ENCODE data around the gene AGXT.

AGXT gene

DNA sequence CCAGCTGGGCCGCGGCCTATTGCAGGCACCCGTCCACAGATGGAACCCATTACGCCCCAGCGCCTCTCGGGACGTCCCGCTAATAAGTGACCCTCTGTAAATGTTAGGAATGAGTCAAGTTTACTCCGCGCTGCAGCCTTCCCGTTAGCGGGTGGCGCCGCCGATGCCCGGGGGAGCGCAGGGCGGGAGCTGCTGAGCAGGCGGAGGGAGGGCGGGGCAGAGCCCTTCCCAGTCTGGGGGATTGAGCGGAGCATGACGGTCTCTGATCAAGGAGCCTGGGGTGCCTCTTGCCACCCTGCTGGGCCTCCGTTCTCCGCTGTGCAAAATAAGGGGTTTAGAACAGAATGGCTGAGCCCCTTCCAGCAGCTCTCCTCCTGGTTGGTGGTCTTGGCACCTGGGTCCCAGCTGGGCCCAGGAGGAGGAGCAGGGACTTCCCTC lies 48.0 kb downstream of the AGXT start:
- DNase-seq: no peak

DNA sequence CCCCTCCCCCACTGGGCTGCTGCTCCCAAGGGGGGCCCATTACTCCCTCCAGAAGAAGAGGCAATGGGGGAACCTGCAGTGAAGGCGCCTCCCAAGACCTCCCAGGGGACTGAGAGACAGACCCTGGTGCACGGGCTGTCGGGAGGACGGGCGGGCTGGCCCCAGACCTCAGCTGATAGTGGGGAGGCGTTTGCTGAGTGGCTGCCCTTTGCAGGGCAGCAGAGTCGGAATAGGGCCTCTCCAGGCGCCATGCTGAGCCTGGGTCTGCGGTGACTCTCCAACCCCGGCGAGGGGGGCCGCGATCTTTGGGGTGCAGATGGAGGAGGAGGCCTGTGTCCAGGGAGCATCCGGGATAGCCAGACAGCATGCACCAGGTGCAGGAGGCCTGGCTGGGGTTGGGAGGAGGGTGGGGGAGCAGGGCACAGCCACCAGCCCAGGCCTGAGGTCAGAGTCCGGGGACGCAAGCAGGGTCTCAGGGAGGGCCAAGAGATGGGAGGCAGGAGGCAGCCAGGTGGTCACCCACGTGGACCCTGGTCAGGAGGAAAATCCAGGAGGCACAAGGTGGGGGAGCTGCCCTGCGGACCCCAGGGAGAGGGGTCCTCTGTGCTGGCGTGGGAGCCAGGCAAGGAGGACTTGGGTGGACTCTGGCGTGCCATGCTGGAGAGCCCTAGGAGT lies 48.5 kb downstream of the AGXT start:
- no peak for DNase-seq

DNA sequence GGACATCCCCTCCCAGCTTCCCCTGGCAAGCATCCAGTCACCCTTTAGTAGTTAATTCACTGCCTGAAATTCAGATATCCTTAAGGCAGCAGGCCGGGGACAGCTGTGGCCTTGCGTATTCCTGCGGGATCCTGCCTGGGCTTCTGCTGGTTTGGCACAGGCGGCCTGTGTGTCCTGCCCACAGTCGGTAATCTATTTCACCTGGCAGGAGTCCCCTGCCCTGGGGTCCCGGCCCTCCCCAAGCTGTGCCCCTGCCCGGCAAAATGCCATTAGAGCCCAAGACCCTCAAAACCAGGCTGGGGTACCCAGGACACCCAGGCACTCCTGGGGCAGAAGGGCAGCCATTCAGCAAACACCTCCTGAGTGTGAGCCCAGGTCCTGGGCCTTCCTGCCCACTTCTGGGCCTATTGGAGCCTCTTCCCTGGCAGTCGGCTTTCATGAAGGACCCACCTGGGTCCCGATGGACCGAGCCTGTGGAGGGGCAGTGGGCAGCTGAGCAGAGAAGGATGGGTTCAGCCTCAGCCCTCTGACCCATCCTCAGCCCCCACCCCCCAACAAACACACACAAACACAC lies 49.1 kb downstream of the AGXT start:
- no peak for DNase-seq

DNA sequence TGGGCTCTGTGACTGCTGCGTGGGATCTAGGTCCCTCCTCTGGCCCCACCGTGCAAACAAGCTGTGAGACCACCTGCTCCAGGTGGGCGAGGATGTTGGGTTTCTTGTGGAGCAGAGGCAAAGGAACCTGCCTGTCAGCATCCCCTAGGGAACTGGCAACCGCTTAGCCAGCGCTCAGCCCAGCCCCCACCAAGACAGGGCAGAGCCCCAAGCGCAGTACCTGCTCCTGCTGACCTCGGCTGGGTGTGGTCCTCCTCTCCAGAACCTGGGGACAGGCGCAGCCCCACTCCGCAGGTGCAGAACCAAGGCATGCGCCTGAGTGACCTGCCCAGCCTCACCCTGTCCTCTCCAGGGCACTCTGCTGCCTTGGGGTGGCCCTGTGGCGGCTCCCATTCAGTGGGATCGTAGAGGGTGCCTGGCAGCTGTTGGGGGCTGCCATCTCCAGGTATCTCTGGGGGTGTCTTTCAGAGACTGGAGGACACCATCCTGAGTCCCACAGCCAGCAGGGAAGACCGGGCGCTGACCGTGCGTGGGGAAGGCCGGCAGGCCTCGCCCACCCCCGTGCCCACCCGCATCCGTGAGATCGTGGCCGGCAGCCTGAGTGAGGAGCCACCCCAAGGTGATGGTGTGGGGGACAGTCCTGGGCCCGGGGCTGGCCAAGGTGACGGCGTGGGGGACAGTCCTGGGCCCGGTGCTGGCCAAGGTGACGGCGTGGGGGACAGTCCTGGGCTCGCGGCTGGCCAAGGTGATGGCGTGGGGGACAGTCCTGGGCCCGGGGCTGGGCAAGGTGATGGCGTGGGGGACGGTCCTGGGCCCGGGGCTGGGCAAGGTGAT lies 49.9 kb downstream of the AGXT start:
- DNase-seq: no peak

DNA sequence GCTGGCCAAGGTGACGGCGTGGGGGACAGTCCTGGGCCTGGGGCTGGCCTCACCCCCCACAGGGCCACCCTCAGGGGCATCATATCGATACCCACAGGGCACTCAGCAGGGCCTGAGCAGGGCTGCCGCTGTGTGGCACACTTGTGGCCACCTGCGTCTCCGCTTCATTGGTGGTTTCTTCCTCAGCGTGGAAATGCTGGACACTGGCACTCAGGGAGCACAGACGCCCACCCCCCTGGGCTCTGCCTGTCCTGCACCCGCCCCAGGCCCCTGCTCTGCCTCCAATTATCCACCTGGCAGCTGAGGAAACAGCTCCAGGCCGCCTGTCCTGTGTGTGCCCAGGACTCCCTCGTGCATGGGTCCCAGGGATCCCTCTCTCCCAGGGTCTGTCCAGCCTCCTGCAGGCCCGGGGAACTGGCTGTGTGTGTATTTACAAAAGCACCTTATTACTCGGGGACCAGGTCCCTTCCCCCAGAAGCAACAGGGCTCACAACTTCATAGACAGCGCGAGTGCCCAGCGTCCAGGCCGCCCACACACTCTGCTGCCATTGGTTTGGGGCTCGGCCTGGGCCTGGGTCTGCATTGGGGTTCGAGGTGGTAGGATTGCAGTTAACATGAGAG lies 50.6 kb downstream of the AGXT start:
- no peak for DNase-seq

DNA sequence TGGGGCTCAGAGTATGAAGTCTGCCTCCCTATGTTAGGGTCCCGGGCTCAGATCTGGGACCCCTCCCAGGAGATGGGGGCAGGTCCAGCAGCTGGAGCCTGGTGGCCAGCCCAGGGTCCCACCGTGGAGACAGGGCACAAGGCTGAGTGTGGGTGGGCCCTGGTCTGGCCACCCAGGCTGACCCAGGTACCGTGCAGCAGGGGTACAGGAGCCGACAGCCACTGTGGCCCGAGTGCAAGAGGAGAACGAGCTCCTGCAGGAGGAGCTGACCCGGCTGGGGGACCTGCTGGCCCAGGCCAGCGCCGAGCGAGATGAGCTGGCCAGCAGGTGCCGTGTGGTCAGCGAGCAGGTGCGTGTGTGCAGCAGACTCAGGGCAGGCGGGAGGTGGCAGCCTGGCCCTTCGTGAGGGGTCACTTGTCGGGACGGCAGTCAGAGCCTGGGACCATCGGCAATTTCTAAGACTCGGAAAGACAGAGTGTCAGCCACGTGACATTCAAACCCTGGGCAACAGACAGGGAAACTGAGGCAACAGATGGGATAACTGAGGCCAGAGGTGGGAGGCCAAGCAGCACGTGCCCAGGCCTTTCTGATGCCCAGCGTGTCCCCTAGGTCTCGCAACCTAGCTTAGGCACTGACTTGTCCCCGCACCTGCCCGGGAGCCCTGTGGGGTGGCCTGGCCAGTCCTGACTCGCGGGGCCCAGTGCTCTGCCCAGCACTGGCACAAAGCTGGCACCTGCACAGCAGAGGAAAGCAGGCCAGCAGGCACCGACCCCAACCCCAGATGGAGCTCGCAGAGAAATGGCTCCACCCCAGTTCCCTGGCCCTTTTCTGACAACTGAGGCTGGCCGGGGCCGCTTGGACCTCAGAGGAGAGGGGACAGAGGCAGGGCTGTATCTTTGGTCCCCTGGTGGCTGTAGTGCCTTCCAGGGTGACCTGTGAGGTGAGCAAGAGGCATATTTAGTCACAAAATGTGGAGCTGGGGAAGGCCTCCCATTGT lies 51.5 kb downstream of the AGXT start:
- no peak for DNase-seq

DNA sequence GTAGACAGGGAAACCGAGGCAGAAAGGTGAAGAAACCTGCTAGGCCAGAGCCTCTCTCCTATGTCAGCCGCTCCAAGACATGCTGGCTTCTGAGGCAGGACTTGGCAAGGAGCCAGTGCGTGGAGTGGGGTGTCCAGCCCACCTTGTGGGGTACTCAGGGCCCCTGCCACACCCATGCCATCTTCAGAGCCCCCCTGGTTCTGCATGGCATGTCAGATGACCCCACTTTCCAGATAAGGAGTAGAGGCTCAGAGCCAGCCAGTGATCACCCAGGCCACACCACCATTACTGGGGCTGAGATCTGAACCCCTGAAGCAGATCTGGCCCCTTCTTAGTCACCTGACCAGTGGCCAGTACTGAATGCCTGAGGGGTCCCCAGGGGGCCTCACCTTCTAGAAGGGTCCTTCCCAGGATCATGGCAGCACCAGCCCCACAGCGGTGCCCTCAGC lies 52.2 kb downstream of the AGXT start:
- DNase-seq: no peak

DNA sequence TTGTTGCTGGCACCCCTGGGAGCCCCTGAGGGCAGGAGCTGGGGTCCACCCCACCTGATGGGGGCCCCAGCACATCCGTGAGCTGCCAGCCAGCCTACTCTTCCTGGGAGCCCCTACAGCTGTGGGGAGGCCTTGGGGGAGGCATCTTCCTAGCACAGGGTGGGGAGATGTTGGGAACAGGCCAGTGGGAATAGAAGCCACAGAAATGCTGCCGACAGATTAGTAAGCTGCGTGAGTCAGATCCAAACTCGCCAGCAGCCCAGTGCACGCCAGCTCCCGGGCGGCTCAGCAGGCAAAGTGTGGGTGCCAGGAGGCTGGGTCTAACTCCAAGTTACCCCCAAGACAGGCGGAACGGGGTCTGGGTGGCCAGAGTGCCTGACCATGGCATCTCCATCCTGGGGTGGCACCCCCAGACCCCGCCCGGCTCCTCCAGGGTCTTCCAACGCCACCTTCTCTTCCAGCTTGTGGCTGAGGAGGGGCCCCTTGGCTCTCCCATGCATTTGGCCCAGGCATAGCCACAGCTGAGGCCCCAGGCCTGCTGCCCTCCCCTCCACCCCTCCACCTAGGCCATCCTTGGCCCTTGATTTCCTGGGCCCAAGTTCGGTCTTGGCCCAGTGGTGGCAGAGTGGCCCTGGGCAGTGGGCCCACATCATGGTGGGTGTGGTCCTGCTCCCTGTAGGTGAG lies 52.8 kb downstream of the AGXT start:
- no peak for DNase-seq

DNA sequence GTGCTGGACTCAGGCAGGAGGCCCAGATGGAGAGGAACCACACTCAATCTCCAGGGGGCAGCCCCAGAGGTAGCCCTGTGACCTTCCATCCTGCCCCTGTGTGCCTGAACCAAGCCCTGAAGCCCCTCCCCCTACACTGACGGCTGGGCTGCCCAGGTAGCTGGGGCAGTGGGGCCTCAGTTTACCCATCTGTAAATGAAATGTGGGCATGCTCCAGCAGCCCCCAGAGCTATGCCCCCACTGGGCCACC lies 53.3 kb downstream of the AGXT start:
- no peak for DNase-seq

DNA sequence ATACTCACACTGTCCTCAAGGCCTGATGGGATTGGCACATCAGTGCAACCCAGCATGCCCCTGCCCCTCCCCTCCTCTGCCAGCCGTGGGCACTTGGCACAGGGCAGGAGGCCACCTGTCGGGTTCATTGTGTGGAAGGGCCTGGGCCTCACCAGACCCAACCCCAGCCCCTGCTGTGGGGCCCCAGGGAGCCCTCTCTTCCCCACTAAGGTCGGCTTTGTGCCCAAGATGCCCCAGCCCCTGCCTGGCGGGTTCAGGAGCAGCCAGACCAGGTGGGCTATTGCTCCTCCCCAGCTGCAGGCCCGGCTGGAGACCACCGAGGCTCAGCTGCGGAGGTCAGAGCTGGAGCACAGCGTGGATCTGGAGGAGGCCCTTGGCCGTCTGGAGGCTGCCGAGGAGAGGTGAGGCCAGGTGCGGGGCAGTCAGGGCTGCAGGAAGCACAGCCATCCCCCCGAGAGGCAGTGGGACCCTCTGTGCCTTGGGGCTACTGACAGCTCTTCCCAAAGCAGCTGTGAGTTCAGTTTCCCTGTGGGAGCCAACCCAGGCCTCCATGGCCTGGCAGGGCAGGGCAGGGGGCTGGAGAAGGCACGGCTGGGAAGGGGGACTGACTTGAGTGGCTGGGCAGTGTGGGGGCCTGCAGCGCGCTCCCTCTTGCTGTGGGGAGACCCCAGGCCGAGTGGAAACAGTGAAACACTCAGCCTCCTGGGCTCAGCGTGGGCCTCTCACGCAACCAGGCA lies 53.8 kb downstream of the AGXT start:
- DNase-seq: no peak

DNA sequence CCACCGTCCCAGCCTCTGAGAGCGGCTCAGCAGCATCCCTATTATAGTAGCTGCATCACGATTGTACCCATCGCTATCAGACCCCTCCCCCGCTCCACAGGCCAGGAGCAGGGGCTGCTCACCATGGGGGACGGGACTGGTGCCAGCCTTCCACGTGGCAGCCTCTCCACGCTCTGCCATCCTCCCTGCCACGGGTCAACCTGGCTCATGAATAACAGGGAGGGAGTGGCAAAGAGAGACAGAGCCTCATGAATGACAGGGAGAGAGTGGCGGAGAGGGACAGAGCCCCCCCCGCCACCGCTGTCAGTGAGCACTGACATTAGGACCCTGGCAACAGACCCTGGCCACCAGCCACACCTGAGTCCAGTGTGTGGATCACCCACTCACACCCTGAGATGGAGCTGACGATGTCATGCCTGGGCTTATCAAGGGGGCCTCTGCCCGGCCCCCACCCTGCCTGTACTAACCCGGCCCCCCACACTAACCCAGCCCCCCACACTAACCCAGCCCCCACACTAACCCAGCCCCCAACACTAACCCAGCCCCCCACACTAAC lies 54.4 kb downstream of the AGXT start:
- no peak for DNase-seq

DNA sequence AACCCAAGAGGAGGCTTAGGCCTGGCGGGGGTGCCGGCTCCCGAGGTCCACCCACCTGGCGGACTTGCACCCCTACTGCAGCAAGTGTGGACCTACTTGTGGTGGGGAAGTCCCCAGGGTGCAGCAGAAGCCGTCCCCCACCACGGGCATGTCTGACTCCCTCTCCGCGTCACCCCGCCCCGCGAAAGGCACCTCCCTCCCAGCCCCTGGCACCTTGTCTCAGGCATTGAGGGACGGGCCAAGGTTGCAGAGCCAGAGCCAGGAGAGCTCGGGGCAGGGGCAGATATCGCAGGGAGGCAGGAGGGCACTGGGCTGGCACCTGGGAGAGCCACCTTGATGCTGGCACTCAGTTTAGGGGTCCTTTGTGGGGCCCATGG lies 56.6 kb downstream of the AGXT start:
- no peak for DNase-seq

DNA sequence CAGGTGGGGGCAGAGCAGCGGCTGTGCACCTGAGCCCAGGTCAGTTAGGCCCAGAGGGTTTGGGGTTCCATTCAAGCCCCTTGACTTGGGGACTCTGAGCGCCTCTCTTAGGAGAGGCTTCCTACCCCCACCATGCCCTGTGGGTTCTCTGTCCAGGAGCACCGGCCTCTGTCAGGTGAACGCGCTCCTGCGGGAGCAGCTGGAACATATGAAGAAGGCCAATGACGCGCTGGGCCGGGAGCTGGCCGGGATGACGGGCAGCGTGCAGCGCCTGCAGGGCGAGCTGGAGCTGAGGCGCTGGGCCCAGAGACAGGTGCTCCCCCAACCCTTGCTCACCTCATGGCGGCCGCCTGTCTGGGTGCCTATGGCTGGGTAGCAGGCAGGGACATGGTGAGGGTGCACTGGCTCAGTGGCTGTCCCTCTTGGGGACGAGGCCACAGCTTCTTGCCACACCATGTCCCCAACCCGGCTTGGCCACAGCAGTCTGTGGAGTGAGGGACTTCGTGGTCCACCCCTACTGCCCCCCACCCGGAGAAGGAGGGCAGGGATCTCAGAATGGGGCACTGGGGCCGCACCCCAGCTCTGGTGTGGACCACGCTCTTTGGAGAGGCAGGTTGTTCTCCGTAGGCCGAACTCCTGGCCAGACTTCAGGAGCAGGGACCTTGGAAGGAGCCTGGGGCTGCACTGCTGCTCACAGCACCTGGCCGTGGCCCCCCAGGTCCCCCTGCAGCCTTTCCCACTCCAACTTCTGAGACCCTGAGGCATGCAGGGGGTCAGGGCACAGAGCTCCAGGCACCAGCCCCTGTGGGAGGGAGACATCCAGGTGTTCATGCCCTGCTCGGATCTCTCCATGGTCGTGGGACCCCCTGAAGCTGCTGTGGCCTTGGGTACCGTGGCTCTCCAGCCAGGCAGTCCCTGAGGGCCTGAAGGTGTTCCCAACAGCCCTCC lies 57.2 kb downstream of the AGXT start:
- DNase-seq: peak; percentile 33

DNA sequence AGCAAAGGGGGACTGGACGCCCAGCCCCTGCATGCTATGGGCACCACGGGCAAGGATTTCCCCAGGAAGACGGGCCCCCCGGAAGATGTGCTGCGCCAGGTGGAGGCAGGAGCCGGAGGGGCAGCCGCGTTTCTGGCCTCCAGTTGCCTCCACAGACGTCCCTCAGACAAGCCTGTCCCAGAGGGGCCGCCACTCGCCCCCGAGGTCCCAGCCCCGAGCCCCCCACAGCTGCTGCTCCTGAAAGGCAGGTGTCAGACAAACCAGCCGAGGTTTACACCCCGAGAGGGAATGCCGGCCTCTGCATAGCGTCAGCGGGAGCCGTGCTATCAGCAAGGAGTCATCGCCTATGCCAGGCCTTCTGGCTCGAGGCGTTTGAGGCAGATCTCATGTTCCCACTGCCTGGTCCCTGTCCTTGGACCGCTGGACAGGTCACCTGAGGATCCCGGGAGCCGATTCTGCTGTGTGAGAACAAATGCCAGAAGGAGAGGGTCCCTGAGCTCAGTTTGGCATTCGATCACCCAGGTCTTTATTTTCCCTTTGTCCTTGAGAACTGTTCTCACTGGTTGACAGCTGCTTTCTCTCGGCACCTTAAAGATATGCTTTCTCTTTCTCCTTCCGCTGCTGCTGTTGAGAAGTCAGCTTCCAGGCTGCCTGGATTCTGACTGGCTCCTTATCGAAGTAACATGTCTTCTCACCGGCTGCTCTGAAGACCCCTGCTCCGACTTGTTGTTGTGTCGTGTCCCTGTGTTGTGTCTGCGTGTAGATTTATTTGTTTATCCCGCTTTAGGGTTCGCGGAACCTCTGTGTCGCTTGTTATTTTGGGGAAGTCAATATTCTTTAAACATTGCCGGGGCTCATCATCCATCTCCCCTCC lies 58.1 kb downstream of the AGXT start:
- no peak for DNase-seq

DNA sequence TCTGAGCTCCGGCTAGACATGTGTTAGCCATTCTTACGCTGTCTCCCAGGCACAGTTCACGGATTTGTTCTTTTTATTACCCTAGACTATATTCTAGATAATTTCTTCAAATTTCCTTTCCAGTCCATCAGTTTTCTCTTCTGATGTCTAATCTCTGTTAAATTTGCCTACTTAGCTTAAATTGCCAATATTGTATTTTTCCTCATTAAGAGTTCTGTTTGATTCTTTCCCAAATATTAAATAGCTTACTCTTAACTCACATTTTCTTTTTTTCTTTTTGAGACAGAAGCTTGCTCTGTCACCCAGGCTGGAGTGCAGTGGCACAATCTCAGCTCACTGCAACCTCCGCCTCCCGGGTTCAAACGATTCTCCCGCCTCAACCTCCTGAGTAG lies 58.8 kb downstream of the AGXT start:
- no peak for DNase-seq

DNA sequence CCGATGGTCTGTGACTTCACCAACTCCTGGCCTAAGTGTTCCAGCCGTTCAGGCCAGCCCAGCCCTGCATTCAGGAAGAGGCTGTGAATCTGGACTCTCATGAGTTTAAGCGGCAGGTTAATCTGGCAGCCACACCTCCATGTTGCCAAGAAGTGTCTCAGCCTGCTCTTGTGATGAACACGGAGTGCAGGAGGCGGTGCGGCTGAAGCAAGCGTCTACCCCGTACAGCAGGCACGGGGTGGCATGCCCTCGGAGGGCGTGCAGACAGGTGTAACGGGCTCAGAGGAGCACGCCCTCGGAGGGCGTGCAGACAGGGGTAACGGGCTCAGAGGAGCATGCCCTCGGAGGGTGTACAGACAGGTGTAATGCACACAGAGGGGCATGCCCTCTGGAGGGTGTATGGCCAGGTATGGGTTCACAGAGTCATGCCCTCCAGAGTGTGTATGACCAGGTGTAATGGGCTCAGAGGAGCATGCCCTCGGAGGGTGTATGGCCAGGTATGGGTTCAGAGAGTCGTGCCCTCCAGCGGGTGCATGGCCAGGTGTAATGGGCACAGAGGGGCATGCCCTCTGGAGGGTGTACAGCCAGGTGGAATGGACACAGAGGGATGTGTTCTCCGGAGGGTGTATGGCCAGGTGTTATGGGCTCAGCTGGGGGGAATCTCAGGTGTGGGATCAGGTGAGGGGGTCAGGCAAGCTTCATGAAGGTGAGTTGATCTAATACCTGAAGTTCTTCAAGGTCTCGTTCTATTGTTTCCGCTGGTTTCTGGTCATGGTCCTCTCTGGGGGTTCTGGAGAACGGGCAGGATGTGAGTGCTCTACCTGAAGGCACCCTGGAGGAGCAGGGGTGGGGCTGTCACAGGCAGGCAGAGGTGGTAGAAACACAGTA lies 60.1 kb downstream of the AGXT start:
- no peak for DNase-seq

DNA sequence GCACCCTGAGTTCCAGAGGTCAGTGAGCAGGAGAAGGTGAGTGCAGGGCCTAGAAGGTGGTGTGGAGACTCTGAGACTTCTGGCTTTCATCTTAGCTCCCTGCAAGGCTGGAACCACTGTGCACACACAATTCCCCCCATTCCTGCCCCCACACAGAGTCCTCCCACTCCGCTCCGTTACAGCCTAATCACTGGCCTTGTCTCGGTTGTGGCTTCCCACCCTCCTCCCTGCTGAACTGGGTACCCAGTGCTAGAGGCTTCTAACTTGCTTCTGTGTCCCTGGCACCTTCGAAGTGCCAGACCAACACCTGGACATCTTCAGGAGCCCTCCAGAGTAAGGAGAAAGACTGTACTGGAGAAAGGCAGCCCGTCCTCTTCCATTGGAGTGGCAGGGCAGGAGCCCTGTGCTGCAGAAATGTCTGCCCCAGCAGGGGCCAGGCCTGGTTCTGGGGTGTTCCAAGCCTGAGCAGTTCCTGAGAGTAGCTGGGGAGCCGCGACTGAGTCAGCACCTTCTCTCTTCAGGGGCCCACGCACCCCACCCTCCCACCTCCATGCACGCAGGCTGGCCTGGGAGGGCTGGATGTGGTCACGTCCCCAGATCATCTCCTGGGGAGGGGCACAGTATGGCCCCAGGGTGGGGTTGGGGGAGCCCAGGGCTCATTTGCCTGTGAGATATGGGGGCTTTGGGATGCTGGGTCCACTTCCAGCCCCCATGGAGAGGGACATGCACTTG lies 60.9 kb downstream of the AGXT start:
- DNase-seq: no peak

All from NCI-H510A (cell line).